Lower leg skin (tissue), 3 donors: ENCODE results near the gene LRIT3.

Source experiments
- POLR2A ChIP-seq, 2 donors: fragments of 450-650 bp; IDR thresholded peaks; one replicate each; pipeline ENCODE4 v1.6.1; 2016 to 2017; ENCODE audit warnings: antibody characterized with exemption in 2 of 2, mild to moderate bottlenecking in 1 of 2, moderate library complexity in 1 of 2
- TF ChIP-seq, protein P1 (sequence below), 3 donors: fragments of 450-650 bp; IDR thresholded peaks; one replicate each; pipeline ENCODE4 v1.5.1; 2016; ENCODE audit warnings: antibody characterized with exemption in 3 of 3, mild to moderate bottlenecking in 3 of 3, moderate library complexity in 2 of 3

DNA sequence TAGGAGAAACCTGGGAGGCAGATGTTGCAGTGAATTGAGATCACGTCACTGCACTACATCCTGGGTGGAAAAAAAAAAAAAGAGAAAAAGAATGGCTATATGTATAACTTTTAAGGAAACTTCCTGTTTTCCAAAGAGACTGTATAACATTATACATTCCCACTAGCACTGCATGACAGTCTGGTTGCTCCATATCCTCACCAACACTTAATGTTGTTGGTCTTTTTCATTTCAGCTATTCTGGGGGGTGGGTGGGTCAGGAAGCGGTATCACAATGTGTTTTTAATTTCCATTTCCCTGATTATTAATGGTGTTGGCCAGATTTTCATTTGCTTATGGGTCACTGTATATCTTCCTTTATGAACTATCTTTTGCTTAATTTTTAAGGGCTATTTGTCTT, 13.4 kb downstream of the LRIT3 start:
- TF ChIP-seq, protein P1, sequence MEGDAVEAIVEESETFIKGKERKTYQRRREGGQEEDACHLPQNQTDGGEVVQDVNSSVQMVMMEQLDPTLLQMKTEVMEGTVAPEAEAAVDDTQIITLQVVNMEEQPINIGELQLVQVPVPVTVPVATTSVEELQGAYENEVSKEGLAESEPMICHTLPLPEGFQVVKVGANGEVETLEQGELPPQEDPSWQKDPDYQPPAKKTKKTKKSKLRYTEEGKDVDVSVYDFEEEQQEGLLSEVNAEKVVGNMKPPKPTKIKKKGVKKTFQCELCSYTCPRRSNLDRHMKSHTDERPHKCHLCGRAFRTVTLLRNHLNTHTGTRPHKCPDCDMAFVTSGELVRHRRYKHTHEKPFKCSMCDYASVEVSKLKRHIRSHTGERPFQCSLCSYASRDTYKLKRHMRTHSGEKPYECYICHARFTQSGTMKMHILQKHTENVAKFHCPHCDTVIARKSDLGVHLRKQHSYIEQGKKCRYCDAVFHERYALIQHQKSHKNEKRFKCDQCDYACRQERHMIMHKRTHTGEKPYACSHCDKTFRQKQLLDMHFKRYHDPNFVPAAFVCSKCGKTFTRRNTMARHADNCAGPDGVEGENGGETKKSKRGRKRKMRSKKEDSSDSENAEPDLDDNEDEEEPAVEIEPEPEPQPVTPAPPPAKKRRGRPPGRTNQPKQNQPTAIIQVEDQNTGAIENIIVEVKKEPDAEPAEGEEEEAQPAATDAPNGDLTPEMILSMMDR (IDR thresholded peaks at IDR 0.05) = no peak
- TF ChIP-seq POLR2A (IDR thresholded peaks at IDR 0.05) = no peak
